Suppressor macrophage treated with lipopolysaccharide for 4 hours (primary cell): ENCODE measurements around the gene ZNF225.
"Not testable (repeated sequence)": the region's sequence is repeated elsewhere in the genome, so short reads cannot be mapped to it uniquely, and the experiment has no call there.

Experiments
- DNase-seq: peaks from one replicate; pipeline ENCODE4 v3.0.0-alpha.2; 2020

Gene ZNF225

GRCh38 chr19:44113138-44113783 is at the start of gene ZNF225:
ZNF225 (plus strand) TSS chr19:44113399; CDS start chr19:44115828, 2,429 bp downstream.
- peak; percentile 98 for DNase-seq

GRCh38 chr19:44066305-44066704 is 46.9 kb upstream of the ZNF225 start:
- no peak for DNase-seq

- DNase-seq = no peak
These were observed 43.8 kb upstream of the ZNF225 start for GRCh38 chr19:44069415-44069814.

GRCh38 chr19:44071824-44072542 is 41.2 kb upstream of the ZNF225 start, which contains the start of gene ZNF284:
ZNF284 (plus strand) TSS chr19:44072159; CDS start chr19:44076390, 4,231 bp downstream.
- peak; percentile 87 for DNase-seq

- DNase-seq = peak; percentile 3
These were observed 40.4 kb upstream of the ZNF225 start for GRCh38 chr19:44072543-44073401.

- DNase-seq = no peak
These were observed 36.9 kb upstream of the ZNF225 start for GRCh38 chr19:44076325-44076724.

- no peak for DNase-seq
These were observed 21.1 kb upstream of the ZNF225 start for GRCh38 chr19:44092108-44092507.

GRCh38 chr19:44093931-44094765 is 19.1 kb upstream of the ZNF225 start, which contains the start of gene ZNF224:
ZNF224 (plus strand) TSS chr19:44094361; CDS start chr19:44097874, 3,513 bp downstream.
- peak; percentile 95 for DNase-seq

- no peak for DNase-seq
These were observed 5.4 kb upstream of the ZNF225 start for GRCh38 chr19:44107751-44108150.

- DNase-seq = no peak
These were observed 3.7 kb upstream of the ZNF225 start for GRCh38 chr19:44109458-44109857.

- peak; percentile 34 for DNase-seq
These were observed 1.2 kb upstream of the ZNF225 start for GRCh38 chr19:44111910-44112463.

- DNase-seq = no peak
These were observed 429 bp upstream of the ZNF225 start for GRCh38 chr19:44112802-44113137.

- no peak for DNase-seq
These were observed 688 bp downstream of the ZNF225 start for GRCh38 chr19:44113784-44114390.

GRCh38 chr19:44121162-44121561 is 8.0 kb downstream of the ZNF225 start:
- not testable (repeated sequence) for DNase-seq

- DNase-seq = no peak
These were observed 18.8 kb downstream of the ZNF225 start for GRCh38 chr19:44131955-44132354.

- DNase-seq = peak; percentile 83
These were observed 28.2 kb downstream of the ZNF225 start, which contains the start of gene ZNF234 for GRCh38 chr19:44141191-44142058. ZNF234 (plus strand) TSS chr19:44141554; CDS start chr19:44144633, 3,079 bp downstream.

GRCh38 chr19:44142059-44142433 is 28.8 kb downstream of the ZNF225 start:
- DNase-seq = peak; percentile 38

- no peak for DNase-seq
These were observed 36.6 kb downstream of the ZNF225 start for GRCh38 chr19:44149776-44150175.

- no peak for DNase-seq
These were observed 38.3 kb downstream of the ZNF225 start for GRCh38 chr19:44151491-44151890.

- DNase-seq = no peak
These were observed 43.3 kb downstream of the ZNF225 start for GRCh38 chr19:44156475-44156874.

GRCh38 chr19:44163789-44164188 is 50.6 kb downstream of the ZNF225 start:
- DNase-seq = no peak
